GM12878 (cell line): ENCODE measurements around the gene LIMA1. TPM values are rescaled to one million over a fixed set of nuclear protein-coding genes. Genes with fewer than 3 reads are reported as not detected.
A peak's percentile ranks its signal among the peaks of the same experiment; 100 is the strongest.

ENCODE experiments used
- CBX5 ChIP-seq: sonication (generic); IDR thresholded peaks from 2 replicates; pipeline ENCODE4 v1.6.1; 2016; ENCODE audit warnings: low read depth, moderate library complexity, mild to moderate bottlenecking, inconsistent platforms
- ETV6 ChIP-seq, 2 experiments: fragments of 450-650 bp in 1 of 2; IDR thresholded peaks in 1 of 2; conservative IDR thresholded peaks in 1 of 2; 2 replicates each; pipeline ENCODE4 v1.6.1; 2014; ENCODE audit warnings: antibody characterized with exemption in 1 of 2, borderline replicate concordance in 1 of 2, low read depth in 1 of 2, mild to moderate bottlenecking in 1 of 2, moderate library complexity in 1 of 2
- EZH2 ChIP-seq: IDR thresholded peaks from 2 replicates; pipeline ENCODE4 v1.6.1; 2012; ENCODE audit warnings: low read depth, mild to moderate bottlenecking, control low read depth, inconsistent platforms, low read length, borderline replicate concordance; ENCODE audit not compliant: control insufficient read depth
- GABPA ChIP-seq: IDR thresholded peaks from 2 replicates; pipeline ENCODE4 v1.6.1; 2014; ENCODE audit warnings: antibody characterized with exemption, low read depth, mild to moderate bottlenecking, inconsistent platforms
- JUND ChIP-seq: IDR thresholded peaks from 2 replicates; pipeline ENCODE4 v1.6.1; 2012; ENCODE audit warnings: low read depth, mild to moderate bottlenecking, low read length, improper control_type of control experiment, moderate library complexity
- MEF2B ChIP-seq: fragments of 450-650 bp; IDR thresholded peaks from 2 replicates; pipeline ENCODE4 v1.6.1; 2018; ENCODE audit warnings: mild to moderate bottlenecking, moderate library complexity; ENCODE audit not compliant: partially characterized antibody, poor library complexity, severe bottlenecking
- MXI1 ChIP-seq: fragments of 150-350 bp; IDR thresholded peaks from 2 replicates; pipeline ENCODE4 v1.6.1; 2011; ENCODE audit warnings: low read depth, mild to moderate bottlenecking, inconsistent platforms, low read length, improper control_type of control experiment
- NBN ChIP-seq: fragments of 450-650 bp; IDR thresholded peaks from 2 replicates; pipeline ENCODE4 v1.6.1; 2016
- NR2C2 ChIP-seq: IDR thresholded peaks from 2 replicates; pipeline ENCODE4 v1.6.1; 2011; ENCODE audit warnings: borderline replicate concordance, low read depth; ENCODE audit not compliant: control insufficient read depth, insufficient read length
- POLR2A ChIP-seq: IDR thresholded peaks from 2 replicates; pipeline ENCODE4 v1.6.1; 2011; ENCODE audit warnings: low read depth, mild to moderate bottlenecking, low read length
- RAD51 ChIP-seq: fragments of 450-650 bp; IDR thresholded peaks from 2 replicates; pipeline ENCODE4 v1.6.1; 2016; ENCODE audit warnings: moderate library complexity, mild to moderate bottlenecking, inconsistent platforms
- RELB ChIP-seq: fragments of 450-650 bp; IDR thresholded peaks from 2 replicates; pipeline ENCODE4 v1.6.1; 2017; ENCODE audit warnings: low read depth, mild to moderate bottlenecking, moderate library complexity
- polyA plus RNA-seq, 11 experiments: library from polyadenylated mRNA; depleted of rRNA in 4 of 11; unstranded in 6 of 11; stranded (reverse) in 5 of 11; fragments of >200 nt; fragmentation: Nextera tagmentation in 4 of 11; fragmentation: Illumina TruSeq in 1 of 11; extraction: Ambion mirVana in 4 of 11; extraction: Trizol in 1 of 11; gene quantifications; 1 replicate in 1 of 11; 2 replicates in 10 of 11; pipeline versions ENCODE4 v1.2.1 to v1.2.3, GENCODE V29; 2011 to 2016; ENCODE audit warnings: inconsistent platforms in 2 of 11, missing spikeins in 2 of 11, low read depth in 1 of 11
- total RNA-seq, 4 experiments: library from RNA; depleted of rRNA in 3 of 4; stranded (reverse); fragments of >200 nt in 3 of 4; fragmentation: Illumina TruSeq in 1 of 4; extraction: Trizol in 1 of 4; gene quantifications; 2 replicates each; pipeline versions ENCODE4 v1.2.1 to v1.2.3, GENCODE V29; 2013 to 2021
- TF ChIP-seq, protein P1 (sequence below): fragments of 450-650 bp; formaldehyde crosslinking; IDR thresholded peaks from 2 replicates; pipeline ENCODE4 v1.5.0; 2022; ENCODE audit warnings: mild to moderate bottlenecking, missing genetic modification characterization
- TF ChIP-seq, protein P2 (sequence below): fragments of 150-350 bp; IDR thresholded peaks from 2 replicates; pipeline ENCODE4 v1.6.1; 2016; ENCODE audit warnings: low read depth, low read length

The LIMA1 gene
- total and polyA plus RNA-seq, 10 of the 15 experiments (the other 5 are each of a cell fraction or from before 2014, with no cell fraction given) = 53.2 to 109 (median 60.8) TPM

- TF ChIP-seq NR2C2 = no peak
- no peak for TF ChIP-seq ETV6 (conservative IDR thresholded peaks at IDR 0.05 in 1 of 2, IDR thresholded peaks at IDR 0.05 in 1 of 2; ENCODE audit: borderline replicate concordance in 1 of 2, low read depth in 1 of 2)
- TF ChIP-seq CBX5 = no peak
- 0 out of 2 replicates have a peak, but pooled peaks have one; percentile 43 for TF ChIP-seq GABPA
- TF ChIP-seq JUND = peak; percentile 66; the same call in 1 of the 2 replicates
- TF ChIP-seq POLR2A = no peak
- peak; percentile 72; the same call in 1 of the 2 replicates for TF ChIP-seq RELB
- TF ChIP-seq RAD51 = no peak
- TF ChIP-seq, protein P1, sequence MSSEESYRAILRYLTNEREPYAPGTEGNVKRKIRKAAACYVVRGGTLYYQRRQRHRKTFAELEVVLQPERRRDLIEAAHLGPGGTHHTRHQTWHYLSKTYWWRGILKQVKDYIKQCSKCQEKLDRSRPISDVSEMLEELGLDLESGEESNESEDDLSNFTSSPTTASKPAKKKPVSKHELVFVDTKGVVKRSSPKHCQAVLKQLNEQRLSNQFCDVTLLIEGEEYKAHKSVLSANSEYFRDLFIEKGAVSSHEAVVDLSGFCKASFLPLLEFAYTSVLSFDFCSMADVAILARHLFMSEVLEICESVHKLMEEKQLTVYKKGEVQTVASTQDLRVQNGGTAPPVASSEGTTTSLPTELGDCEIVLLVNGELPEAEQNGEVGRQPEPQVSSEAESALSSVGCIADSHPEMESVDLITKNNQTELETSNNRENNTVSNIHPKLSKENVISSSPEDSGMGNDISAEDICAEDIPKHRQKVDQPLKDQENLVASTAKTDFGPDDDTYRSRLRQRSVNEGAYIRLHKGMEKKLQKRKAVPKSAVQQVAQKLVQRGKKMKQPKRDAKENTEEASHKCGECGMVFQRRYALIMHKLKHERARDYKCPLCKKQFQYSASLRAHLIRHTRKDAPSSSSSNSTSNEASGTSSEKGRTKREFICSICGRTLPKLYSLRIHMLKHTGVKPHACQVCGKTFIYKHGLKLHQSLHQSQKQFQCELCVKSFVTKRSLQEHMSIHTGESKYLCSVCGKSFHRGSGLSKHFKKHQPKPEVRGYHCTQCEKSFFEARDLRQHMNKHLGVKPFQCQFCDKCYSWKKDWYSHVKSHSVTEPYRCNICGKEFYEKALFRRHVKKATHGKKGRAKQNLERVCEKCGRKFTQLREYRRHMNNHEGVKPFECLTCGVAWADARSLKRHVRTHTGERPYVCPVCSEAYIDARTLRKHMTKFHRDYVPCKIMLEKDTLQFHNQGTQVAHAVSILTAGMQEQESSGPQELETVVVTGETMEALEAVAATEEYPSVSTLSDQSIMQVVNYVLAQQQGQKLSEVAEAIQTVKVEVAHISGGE = no peak
- TF ChIP-seq NBN = no peak
- TF ChIP-seq EZH2 = no peak
- TF ChIP-seq, protein P2, sequence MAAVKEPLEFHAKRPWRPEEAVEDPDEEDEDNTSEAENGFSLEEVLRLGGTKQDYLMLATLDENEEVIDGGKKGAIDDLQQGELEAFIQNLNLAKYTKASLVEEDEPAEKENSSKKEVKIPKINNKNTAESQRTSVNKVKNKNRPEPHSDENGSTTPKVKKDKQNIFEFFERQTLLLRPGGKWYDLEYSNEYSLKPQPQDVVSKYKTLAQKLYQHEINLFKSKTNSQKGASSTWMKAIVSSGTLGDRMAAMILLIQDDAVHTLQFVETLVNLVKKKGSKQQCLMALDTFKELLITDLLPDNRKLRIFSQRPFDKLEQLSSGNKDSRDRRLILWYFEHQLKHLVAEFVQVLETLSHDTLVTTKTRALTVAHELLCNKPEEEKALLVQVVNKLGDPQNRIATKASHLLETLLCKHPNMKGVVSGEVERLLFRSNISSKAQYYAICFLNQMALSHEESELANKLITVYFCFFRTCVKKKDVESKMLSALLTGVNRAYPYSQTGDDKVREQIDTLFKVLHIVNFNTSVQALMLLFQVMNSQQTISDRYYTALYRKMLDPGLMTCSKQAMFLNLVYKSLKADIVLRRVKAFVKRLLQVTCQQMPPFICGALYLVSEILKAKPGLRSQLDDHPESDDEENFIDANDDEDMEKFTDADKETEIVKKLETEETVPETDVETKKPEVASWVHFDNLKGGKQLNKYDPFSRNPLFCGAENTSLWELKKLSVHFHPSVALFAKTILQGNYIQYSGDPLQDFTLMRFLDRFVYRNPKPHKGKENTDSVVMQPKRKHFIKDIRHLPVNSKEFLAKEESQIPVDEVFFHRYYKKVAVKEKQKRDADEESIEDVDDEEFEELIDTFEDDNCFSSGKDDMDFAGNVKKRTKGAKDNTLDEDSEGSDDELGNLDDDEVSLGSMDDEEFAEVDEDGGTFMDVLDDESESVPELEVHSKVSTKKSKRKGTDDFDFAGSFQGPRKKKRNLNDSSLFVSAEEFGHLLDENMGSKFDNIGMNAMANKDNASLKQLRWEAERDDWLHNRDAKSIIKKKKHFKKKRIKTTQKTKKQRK = no peak
- TF ChIP-seq MEF2B = peak; percentile 33
- no peak; the same call in 1 of the 2 replicates for TF ChIP-seq MXI1
These were observed 36.3 kb downstream of the LIMA1 start (continued) for GRCh38 chr12:50246873-50247612.
